HG03135 (cell line): Measurements from ENCODE around the gene RINT1.

Source experiments
- ATAC-seq: cut with Tn5 transposase; IDR thresholded peaks from one replicate; pipeline ENCODE4 v1.9.1; 2021; ENCODE audit warnings: mild to moderate bottlenecking, moderate library complexity; ENCODE audit not compliant: unreplicated experiment

Gene RINT1

GRCh38 chr7:105530546-105530945 lies 1.5 kb upstream of the RINT1 start:
- ATAC-seq: no peak

- no peak for ATAC-seq
These were observed 884 bp downstream of the RINT1 start for GRCh38 chr7:105532709-105533460.

- no peak for ATAC-seq
These were observed 6.3 kb downstream of the RINT1 start for GRCh38 chr7:105538339-105538738.

GRCh38 chr7:105559926-105560325 lies 27.9 kb downstream of the RINT1 start:
- no peak for ATAC-seq

GRCh38 chr7:105565190-105565589 lies 33.2 kb downstream of the RINT1 start:
- ATAC-seq: no peak

- no peak for ATAC-seq
These were observed 35.0 kb downstream of the RINT1 start for GRCh38 chr7:105567024-105567423.

- ATAC-seq: no peak
These were observed 35.8 kb downstream of the RINT1 start for GRCh38 chr7:105567821-105568220.

GRCh38 chr7:105571891-105572290 lies 39.9 kb downstream of the RINT1 start:
- ATAC-seq: no peak

- no peak for ATAC-seq
These were observed 45.2 kb downstream of the RINT1 start for GRCh38 chr7:105577251-105577650.

- ATAC-seq: no peak
These were observed 46.5 kb downstream of the RINT1 start for GRCh38 chr7:105578496-105578895.

GRCh38 chr7:105580022-105580740 lies 48.2 kb downstream of the RINT1 start:
- ATAC-seq: no peak

GRCh38 chr7:105581066-105581811 lies 49.2 kb downstream of the RINT1 start, which contains the start of gene EFCAB10:
EFCAB10 (minus strand) TSS chr7:105581493; CDS start chr7:105581463, 30 bp downstream.
- peak; percentile 80 for ATAC-seq

GRCh38 chr7:105583061-105583460 lies 51.1 kb downstream of the RINT1 start:
- no peak for ATAC-seq

GRCh38 chr7:105584165-105584564 lies 52.2 kb downstream of the RINT1 start:
- ATAC-seq: no peak

- no peak for ATAC-seq
These were observed 54.0 kb downstream of the RINT1 start for GRCh38 chr7:105585850-105586500.

- no peak for ATAC-seq
These were observed 56.1 kb downstream of the RINT1 start for GRCh38 chr7:105587909-105588635.

- ATAC-seq: peak; percentile 81
These were observed 57.5 kb downstream of the RINT1 start for GRCh38 chr7:105589356-105590077.

GRCh38 chr7:105590793-105591192 lies 58.8 kb downstream of the RINT1 start:
- ATAC-seq: no peak

GRCh38 chr7:105591522-105591921 lies 59.5 kb downstream of the RINT1 start:
- ATAC-seq: no peak

GRCh38 chr7:105594034-105594433 lies 62.0 kb downstream of the RINT1 start:
- no peak for ATAC-seq
